Measurements from ENCODE around the gene ARHGAP27.

Gene ARHGAP27

DNA sequence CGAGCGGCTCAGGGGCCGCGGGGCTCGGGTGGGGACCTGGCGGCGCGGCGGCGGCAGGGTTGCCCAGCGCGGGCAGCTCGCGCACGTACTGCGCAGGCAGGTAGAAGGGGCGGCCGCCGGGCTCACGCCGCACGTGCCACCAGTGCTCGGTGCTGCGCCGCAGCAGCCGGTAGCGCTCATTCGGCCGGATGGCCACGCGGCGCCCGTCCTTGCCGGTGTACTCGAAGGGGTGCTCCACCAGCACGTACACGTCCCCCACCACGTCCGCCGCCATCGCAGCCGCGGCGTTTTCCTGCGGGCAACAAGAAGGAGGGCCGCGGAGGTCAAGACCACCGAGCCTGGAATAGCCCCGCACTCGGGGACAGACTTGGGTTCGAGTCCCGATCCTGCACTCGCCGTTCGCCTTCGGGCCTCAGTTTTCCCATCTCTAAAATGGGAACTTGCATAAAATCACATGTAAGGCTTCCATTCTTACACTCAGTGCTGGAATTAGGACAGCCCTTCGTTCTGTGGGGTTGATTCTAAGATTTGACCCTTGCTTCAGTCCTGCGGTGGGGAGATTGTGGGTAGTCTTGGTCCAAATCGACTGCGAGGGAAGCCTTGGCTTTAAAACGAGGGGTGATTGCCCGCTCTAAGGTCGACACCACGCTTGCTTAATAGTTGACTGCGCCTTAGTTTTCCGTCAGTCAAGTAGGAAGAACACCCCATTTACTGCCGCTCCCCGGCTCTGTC lies 2.5 kb downstream of the ARHGAP27 start:
- DNase-seq (ENCODE audit: low spot score), result no peak

DNA sequence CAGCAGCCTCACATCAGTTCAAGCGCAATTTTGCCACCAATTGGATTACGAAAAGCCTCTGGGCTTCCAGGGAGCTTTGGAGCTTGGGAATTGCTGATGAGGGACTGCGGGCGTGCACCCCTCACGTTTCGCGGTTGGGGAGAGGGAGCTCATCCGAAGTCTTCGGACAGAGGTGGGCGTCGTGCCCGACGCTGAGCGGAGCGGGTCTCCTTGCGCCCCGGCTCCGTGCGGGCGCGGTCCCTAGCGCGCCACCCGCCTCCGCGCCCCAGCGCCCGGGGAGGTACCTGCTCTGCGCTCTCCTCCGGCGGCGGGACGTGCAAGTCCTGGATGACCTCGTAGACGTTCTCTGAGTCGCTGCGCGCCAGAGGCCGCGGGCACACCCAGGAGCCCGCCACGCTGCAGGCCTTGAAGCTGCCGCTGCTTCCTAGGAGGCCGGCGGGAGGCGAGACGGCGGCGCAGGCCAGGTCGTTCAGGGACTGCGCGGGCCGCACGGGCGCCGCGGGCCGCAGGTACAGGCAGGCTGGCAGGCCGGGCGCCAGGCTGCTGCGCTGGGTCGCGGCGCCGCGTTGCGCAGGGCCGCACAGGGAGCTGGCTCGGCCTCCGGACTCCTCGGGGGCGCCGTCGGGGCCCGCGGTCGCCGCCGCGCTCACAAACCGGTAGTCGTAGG lies 3.2 kb downstream of the ARHGAP27 start:
- no peak for DNase-seq (ENCODE audit: low spot score)

DNA sequence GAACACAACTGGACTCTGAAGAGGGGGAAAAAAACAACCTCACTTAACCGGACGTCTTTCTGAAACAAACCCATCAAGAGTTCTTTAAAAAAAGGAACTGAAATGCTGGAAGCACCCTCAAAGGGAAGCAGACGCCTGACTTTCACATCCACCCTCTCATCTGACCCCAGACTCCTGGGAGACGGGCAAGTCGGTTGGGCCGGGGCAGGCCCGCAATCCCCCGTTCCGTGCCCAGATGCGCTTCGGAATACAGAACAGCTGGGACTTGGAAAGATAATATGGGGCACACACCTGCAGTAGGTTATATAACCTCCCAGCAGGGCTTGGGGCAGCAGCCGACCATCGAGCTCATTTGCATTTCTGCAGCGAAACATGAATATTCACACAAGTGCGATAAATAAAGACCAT lies 3.7 kb downstream of the ARHGAP27 start:
- DNase-seq (ENCODE audit: low spot score), result no peak

DNA sequence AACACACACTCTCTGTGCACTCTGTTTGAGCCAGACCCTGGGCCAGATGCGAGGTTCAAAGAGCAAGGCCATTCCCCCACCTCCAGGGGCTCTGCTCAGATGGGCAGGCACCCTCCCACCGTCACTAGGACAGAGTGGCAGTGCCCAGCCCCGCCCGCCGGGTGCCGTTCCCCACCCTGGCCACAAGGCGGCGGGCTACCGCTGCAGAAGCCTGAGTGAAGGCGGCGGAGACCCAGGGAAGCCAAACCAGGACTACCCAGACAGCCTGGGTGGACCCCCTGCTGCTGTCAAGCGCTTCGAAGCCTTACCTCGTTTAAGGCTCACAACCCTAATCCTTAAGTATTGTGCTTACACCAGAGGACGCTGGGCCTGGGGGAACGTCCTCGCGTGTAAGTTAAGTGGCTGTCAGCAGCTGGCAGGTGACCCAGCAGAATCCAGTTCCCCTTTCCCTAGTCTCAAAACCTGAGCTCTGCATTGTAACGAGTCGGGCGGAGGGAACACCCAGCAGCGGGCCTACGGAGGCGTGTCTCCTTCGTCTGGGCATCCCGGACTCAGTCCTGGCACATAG lies 4.5 kb downstream of the ARHGAP27 start:
- DNase-seq (ENCODE audit: low spot score), result peak; percentile 78

DNA sequence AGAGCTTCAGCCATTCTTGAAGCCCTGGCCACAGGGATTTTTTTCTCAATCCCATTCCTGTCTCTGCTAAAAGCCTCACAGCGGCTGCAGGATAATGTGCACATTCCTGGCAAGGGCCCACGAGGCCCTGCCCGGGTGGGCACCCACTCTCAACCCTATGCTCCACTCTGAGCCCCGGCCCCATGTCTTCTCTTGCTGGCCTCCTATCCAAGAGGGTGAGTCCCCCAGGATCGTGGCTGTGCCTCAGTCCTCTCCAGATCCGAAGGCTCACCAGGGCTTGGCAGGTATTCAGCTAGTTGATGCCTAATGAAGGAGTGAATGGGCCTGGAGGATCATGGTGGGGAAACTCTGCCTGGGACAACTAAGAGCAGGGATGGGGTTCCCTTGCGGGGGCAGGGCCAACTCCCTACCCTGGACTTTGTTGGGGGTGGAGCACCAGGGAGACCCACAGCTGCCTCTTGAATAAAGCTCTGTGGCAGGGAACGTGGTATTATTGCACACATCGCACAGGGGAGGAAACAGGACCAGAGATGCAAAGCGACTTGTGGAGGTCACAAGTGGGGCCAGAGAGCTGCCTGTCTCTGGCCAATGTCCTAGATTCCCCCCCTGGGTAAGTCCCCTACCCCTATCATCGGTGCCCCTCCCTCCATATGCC lies 5.4 kb downstream of the ARHGAP27 start:
- DNase-seq (ENCODE audit: low spot score), result no peak

DNA sequence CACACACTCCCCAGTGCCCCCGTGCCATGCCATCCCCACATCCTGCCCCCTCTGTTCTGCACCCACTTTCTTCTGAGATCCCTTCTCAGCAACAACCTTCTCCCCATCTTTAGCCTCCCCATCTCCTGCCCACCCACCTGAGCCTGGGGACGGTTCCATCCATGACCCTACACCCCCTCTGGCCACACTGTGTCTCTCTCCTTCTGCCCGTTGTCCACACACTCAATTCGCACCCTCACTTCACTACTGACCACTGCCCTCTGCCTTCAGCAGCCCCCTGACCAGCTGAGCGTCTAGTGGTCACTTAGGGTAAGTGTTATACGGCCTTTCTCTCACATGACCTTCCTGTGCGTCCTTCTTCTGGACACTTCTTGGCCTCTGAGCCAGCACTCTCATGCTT lies 6.1 kb downstream of the ARHGAP27 start:
- DNase-seq (ENCODE audit: low spot score), result no peak

DNA sequence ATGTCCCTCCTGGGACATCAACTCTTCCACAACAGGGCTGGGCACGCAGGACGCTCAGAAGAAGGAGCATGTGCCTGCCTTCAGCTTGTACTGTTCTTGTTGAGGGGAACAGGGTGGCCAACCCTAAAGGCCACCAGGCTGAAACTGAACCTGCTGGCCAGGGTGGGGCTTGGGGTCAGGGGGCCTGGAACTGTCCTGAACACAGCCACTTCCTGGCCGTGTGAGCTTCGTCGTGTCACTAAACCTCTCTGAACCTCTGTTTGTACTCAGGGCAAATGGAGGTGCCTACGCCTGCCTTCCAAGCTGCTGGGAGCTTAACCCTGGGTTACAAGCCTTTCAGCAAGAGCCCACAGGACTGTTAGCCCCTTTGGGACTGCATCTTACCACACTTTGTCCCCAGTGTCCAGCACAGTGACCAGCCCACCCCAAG lies 6.7 kb downstream of the ARHGAP27 start:
- no peak for DNase-seq (ENCODE audit: low spot score)

DNA sequence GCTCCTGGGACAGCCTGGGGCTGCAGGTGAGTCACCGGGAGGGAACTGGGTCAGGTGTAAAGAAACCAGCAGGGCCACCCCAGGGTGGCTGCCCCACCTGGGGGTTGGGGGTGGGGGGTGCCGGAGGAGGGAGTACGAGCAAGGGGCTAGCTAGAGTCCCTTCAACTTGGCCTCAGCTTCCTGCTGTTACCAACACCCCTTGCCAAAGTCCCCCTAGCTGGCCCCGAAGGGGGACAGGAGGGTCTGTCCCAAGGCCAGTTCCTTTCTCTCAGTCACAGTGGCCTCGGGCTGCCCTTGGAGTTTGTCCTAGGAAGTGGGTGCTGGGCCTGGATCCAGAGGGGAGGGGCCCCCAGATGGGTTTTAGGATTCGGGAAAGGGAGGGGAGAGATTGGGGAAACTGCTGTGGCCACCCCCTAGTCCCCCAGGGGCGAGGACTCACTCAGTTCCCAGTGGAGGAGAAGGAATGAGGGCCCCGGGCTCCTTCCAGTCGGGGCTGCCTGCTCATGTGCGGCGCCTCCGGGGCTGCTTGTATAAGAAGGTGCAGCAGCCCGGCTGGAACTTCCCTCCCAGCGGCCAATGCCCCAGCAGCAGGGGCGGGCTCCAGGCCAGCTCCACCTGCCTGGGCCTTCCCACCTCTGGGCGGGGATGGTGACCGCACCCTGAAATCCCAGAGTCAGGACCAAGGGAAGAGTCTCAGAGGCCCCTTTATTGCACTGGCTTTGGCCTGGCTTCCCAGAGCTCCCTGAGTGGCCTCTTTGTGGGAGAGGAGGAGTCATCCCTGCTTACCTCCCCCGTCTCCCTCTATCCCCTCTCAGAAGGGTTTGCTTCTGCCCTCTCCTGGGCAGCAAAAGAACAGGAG lies 7.3 kb downstream of the ARHGAP27 start:
- DNase-seq (ENCODE audit: low spot score), result no peak

DNA sequence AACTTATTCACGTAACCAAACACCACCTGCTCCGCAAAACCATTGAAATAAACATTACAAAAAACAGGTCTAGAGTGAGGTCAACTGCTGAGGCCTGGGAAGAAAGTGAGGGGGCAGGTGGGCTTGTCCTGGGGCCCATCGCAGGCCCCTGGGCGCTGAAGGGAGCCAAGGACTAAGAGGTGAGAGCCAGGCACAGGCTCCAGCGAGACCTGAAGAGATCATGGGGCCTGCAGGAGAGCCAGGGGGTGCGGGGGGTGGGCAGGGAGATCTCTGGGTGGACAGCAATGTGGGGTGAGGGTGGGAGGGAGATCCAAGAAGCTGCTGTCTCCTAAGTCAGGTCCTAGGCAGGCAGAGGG lies 7.9 kb downstream of the ARHGAP27 start:
- no peak for DNase-seq (ENCODE audit: low spot score)

DNA sequence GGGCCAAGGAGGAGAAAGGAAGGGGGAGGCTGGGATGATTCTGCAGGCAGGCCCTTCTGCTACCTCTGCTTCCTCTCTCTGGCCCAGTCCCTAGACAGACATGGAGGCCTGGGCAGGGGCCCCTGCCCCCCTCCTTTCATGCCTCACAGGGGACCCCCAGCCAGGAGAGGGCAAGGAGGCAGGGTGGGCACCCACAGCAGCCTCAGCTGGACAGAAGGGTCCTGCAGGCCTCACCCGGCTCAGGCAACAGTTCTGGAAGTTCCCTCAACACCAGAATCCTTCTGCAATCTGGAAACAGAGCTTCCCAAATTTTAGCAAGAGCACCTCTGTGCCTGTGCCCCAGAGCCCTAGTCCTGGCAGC lies 8.7 kb downstream of the ARHGAP27 start:
- no peak for DNase-seq (ENCODE audit: low spot score)

DNA sequence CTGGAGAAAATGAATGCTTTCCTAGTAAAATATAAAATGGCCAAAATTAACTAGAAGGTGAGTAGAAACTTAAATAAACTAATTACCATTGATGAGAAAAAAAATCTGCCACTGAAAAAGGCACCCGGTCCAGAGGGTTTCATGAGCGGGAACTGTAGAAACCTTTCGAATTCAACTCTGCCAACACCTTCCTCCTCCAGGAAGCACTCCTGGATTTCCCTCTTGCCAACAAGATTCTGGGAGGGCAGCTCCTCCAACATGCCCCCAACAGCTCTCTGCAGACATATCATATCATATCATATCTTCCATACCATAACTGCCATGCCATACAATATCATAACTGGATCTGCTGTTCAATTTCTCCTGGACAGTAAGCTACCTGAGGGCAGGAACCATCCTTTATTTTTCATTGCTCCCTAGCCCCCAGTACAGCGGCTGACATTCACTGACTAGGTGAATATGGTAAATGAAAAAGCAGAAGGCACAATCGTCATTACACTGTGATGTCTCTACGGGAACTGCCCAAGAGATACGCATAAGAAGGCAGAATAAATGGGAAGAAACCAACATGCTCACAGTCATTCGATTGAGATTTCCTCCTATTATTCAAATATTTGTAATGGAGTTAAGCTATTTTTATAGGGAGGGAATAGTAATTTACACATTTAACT lies 9.2 kb downstream of the ARHGAP27 start:
- no peak for DNase-seq (ENCODE audit: low spot score)

DNA sequence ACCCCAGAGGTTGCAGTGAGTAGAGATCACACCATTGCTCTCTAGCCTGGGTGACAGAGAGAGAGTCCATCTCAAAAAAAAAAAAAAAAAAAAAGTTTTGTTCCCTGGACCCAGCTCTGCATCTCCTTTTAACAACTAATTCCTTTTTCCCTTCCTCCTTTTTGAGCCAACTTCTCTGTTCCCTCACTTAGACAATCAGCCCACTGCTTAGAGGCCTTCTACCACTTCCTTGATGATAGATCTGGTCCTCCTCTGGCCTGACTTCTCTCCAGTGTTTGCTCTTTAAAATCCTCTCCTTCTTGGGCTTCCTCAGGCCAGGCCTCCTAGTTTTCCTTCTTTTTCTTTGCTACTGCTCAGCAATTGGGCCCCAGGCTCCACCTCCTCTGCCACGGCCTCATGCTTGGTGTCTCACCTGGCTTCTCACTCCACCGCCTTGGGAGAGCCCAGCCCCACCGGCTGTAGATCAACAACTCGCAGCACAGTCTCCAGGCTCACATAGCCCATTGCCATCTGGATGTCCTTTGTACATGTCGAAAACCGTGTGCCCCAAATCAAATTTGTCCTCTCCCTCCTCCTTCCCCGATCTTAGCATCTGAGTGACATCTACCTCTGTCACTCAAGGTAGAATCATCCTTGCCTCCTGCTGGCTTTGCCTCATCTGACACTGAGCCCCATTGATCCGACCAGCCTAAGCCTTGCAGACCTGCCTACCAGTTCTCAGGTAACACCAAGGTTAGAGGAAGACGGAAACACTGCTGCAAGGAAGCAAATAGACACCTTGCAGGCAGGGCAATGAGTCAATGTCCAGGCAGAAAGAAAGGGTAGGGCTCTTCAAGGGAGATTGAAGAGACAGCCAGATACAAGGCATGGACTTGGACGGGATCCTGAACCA lies 17.4 kb downstream of the ARHGAP27 start:
- no peak for DNase-seq (ENCODE audit: low spot score)

DNA sequence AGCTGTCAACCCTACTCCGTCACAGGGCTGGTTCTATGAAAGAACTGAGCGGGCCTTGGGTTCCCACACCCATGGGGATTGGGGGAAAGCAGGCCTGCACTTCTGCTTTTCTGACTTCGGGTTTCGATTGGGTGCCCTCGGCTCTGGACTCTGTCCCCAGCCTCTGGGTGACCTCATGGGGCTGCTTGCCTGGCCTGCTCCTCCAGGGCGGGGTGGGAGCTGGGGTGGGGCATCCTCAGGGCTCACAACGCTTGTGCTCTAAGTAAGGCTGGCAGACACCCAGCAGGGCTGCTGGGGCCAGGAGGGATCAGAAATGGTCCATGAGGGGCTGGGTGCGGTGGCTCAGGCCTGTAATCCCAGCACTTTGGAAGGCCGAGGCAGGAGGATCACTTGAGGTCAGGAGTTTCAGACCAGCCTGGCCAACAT lies 19.2 kb downstream of the ARHGAP27 start:
- DNase-seq (ENCODE audit: low spot score), result no peak

DNA sequence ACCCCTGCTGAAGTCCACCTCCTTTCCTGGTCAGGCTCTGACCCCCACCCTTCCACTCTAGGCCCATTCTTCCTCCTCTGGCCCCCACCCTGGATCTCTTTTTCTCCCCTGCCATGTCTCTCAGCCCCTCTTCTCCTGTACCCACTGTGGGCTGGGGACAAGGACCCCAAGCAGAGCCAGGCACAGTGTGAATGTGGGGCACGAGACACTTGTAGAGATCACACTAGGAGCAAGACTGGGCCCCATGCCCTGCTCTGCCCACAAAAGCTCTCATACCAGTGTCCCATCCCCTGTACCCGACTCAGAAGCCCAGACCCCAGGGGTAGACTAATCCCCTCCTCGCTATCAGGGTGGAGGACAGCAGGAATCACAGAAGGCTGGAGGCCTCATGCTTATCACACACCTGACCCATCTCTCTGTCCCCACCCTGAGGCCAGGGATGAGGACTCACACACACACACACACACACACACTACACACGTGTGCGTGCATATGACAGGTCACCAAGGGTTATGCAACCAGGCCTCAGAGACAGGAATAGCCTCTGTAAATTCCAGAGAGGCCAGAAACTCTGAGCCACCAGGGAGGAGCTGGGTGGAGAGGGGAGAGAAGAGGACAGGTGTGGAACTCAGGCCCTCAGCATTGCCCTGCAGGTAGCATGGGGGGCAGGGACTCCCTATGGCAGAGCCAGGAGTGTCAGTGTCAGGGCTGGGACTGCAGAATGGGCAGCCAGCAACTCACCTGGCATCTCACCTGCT lies 21.1 kb downstream of the ARHGAP27 start:
- no peak for DNase-seq (ENCODE audit: low spot score)

DNA sequence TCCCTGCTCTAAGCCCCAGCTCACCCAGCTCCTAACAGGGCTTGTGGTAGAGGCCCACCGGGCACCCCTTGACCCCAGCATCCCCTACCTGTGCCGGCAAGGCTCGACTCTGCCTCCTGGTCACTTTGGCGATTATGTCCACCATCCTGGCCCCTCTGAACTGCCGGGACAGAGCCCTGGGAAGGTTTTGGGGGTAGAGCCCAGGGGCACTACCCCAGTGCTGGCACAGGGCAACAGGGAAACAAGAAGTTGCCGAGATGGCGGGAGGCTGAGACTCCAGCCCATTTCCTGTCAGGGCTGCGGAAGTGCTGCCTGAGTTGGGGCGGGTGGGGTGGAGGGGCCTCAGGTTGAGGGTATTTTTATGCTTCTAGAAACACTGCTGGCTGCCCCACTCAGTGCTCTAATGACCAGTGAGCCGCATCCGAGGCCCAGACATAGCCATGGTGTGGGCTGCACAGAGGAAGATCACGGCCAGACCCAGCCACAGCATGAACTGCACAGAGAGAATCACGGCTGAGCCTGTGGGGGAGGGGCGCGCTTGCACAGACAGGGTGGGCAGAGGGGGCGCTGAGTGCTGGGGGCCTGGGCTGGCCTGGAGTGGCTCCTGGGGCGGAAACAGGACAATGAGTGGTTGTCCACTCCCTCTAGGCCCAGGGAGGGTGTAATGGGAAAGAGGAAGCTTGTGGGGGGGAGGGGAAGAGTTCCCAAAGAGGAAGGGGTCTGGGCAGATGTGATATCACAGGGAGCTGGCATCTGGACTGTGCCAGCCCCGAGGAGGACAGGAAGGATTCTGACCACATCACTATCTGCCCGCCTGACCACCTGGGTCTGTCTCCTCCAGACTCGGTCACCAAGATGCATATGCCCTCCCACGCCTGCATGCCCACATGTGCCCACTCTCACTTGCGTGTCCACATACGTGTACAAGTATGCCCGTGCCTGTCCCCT lies 22.3 kb downstream of the ARHGAP27 start:
- DNase-seq (ENCODE audit: low spot score), result peak; percentile 64

DNA sequence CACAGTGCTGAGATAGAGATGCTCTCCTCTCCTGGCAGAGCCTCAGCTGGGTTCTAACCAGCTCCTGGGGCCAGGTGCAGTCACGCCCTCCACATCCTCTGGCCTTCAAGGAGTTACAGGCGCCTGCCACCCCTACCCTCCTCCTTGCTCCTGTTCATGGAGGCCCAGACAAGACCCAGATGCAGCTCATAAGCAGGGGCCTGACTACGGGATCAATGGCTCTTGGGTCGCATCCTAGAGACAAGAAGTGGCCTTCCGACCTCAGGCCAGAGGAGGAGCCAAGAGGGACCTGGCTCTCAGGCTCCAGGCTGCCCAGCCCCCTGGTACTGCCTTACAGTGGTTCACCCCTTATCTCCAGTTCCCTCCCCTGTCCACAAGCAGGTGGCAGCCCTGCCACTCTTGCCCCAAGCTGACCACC lies 23.0 kb downstream of the ARHGAP27 start:
- peak; percentile 9 for DNase-seq (ENCODE audit: low spot score)

DNA sequence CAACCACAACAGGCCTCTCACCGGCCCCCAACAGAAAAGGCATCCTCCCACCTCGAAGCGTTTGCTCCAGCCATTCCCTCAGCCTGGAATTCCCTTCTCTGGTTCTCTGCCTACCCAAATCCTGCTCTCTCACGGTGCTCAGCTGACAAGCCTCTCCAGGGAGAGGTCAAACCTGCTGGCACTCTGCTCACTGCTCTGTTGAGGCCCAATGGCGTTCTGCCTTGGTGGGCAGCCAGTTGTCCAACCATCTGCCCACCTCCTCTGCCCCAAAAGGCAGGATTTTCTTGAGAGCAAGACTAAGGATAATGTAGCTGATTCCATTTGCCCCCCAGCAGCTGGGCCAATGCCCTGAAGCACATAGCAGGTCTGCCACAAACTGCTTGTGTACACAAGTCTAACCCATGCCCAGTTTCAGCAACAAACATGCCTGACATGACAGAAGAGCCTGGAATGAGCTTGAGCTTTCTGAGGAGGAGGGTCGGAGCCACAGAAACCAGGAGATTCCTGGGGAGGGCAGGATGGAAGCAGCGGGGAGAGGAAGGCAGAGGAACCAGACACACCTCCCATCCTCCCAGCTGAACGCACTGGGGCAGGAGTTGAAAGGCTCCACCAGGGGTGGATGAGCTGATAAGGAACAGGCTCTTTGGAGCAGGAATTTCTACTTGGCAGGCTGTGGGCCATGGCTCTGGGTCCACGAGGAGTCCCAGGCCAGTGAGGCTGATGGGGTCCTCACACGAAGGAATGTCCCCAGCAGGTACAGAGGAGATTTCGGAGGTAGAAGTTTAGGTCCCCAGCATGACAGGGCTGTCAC lies 23.9 kb downstream of the ARHGAP27 start:
- no peak for DNase-seq (ENCODE audit: low spot score)

DNA sequence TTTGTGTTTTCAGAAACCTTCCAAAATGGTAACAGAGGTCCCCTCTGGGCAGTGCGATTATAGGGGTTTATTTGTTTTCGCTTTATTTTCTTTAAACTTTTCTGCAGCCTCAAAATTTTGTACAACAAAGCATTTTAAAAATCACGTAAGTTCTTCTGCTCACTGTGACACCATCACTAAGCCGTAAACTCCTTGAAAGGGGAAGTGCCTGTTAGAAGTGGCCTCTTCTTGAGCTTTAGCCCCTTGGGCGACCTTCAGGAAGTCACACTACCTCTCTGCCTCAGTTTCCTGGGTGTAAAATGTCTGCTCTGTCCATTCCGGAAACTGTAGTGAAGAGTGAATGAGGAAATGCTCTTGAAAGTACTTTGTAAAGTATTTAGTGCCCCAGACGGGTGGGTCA lies 26.6 kb downstream of the ARHGAP27 start:
- no peak for DNase-seq (ENCODE audit: low spot score)
